ENCODE data around the gene CDC42EP3.

The CDC42EP3 gene

GRCh38 chr2:37671009-37671815, at the start of gene CDC42EP3:
TSS of gene CDC42EP3 (minus strand) at chr2:37671642. CDS start at chr2:37646587, 25,055 bp downstream.
- DNase-seq: peak; percentile 83

GRCh38 chr2:37721201-37721560, 49.7 kb upstream of the CDC42EP3 start:
- Mint-ChIP-seq H3K4me3 (no peak overlapping the region), H3K27me3 (no peaks in the 10 kb centered on the region), H3K4me1 (ENCODE audit: low read depth) (peaks cover 10% of the 10 kb centered on the region), H3K9me3 (peaks cover 6% of the 10 kb centered on the region), H3K27ac (no peak overlapping the region), H3K36me3 (ENCODE audit: low read depth) (no peaks in the 10 kb centered on the region)
- DNase-seq: no peak

More at GRCh38 chr2:37671009-37671815, at the start of gene CDC42EP3:
- Mint-ChIP-seq H3K27ac (peak within 1 kb of the TSS; percentile 96), H3K4me1 (ENCODE audit: low read depth) (peaks cover 59% of the 10 kb centered on the region), H3K4me3 (peak within 1 kb of the TSS; percentile 96), H3K9me3 (no peaks in the 10 kb centered on the region), H3K27me3 (no peaks in the 10 kb centered on the region), H3K36me3 (ENCODE audit: low read depth) (peaks cover 49% of the 10 kb centered on the region)

- no peak overlapping the region for H3K4me3 Mint-ChIP-seq
- H3K4me1 Mint-ChIP-seq (ENCODE audit: low read depth): peaks cover 10% of the 10 kb centered on the region
- H3K9me3 Mint-ChIP-seq: peaks cover 9% of the 10 kb centered on the region
- H3K36me3 Mint-ChIP-seq (ENCODE audit: low read depth): no peaks in the 10 kb centered on the region
- H3K27ac Mint-ChIP-seq: no peak overlapping the region
- no peaks in the 10 kb centered on the region for H3K27me3 Mint-ChIP-seq
- no peak for DNase-seq
Measured at GRCh38 chr2:37720533-37721200, 49.2 kb upstream of the CDC42EP3 start.

GRCh38 chr2:37718515-37719161, 47.2 kb upstream of the CDC42EP3 start:
- Mint-ChIP-seq H3K27ac (no peak overlapping the region), H3K4me1 (ENCODE audit: low read depth) (peaks cover 18% of the 10 kb centered on the region), H3K27me3 (no peaks in the 10 kb centered on the region), H3K4me3 (no peak overlapping the region), H3K9me3 (peaks cover 18% of the 10 kb centered on the region), H3K36me3 (ENCODE audit: low read depth) (peaks cover 2% of the 10 kb centered on the region)
- no peak for DNase-seq

GRCh38 chr2:37713258-37713700, 41.8 kb upstream of the CDC42EP3 start:
- Mint-ChIP-seq H3K9me3 (peaks cover 15% of the 10 kb centered on the region), H3K27me3 (no peaks in the 10 kb centered on the region), H3K4me1 (ENCODE audit: low read depth) (peaks cover 34% of the 10 kb centered on the region), H3K27ac (peak overlapping the region; percentile 81), H3K36me3 (ENCODE audit: low read depth) (peaks cover 2% of the 10 kb centered on the region), H3K4me3 (no peak overlapping the region)
- no peak for DNase-seq

GRCh38 chr2:37711831-37712230, 40.4 kb upstream of the CDC42EP3 start:
- H3K27me3 Mint-ChIP-seq: no peaks in the 10 kb centered on the region
- H3K27ac Mint-ChIP-seq: no peak overlapping the region
- H3K4me1 Mint-ChIP-seq (ENCODE audit: low read depth): peaks cover 44% of the 10 kb centered on the region
- H3K4me3 Mint-ChIP-seq: no peak overlapping the region
- peaks cover 2% of the 10 kb centered on the region for H3K36me3 Mint-ChIP-seq (ENCODE audit: low read depth)
- DNase-seq: no peak
- peaks cover 15% of the 10 kb centered on the region for H3K9me3 Mint-ChIP-seq

GRCh38 chr2:37711308-37711731, 39.9 kb upstream of the CDC42EP3 start:
- Mint-ChIP-seq H3K36me3 (ENCODE audit: low read depth) (peaks cover 2% of the 10 kb centered on the region), H3K27me3 (no peaks in the 10 kb centered on the region), H3K4me3 (no peak overlapping the region), H3K27ac (no peak overlapping the region), H3K9me3 (peaks cover 13% of the 10 kb centered on the region), H3K4me1 (ENCODE audit: low read depth) (peaks cover 49% of the 10 kb centered on the region)
- DNase-seq: peak; percentile 42

GRCh38 chr2:37709111-37709510, 37.7 kb upstream of the CDC42EP3 start:
- DNase-seq: no peak
- no peaks in the 10 kb centered on the region for H3K9me3 Mint-ChIP-seq
- no peak overlapping the region for H3K27ac Mint-ChIP-seq
- H3K4me3 Mint-ChIP-seq: no peak overlapping the region
- H3K27me3 Mint-ChIP-seq: no peaks in the 10 kb centered on the region
- H3K4me1 Mint-ChIP-seq (ENCODE audit: low read depth): peaks cover 52% of the 10 kb centered on the region
- no peaks in the 10 kb centered on the region for H3K36me3 Mint-ChIP-seq (ENCODE audit: low read depth)

- Mint-ChIP-seq H3K4me3 (no peak overlapping the region), H3K9me3 (no peaks in the 10 kb centered on the region), H3K36me3 (ENCODE audit: low read depth) (no peaks in the 10 kb centered on the region), H3K4me1 (ENCODE audit: low read depth) (peaks cover 44% of the 10 kb centered on the region), H3K27me3 (no peaks in the 10 kb centered on the region), H3K27ac (no peak overlapping the region)
- no peak for DNase-seq
Measured at GRCh38 chr2:37708146-37708545, 36.7 kb upstream of the CDC42EP3 start.

- no peaks in the 10 kb centered on the region for H3K27me3 Mint-ChIP-seq
- H3K9me3 Mint-ChIP-seq: no peaks in the 10 kb centered on the region
- no peak for DNase-seq
- no peak overlapping the region for H3K4me3 Mint-ChIP-seq
- H3K4me1 Mint-ChIP-seq (ENCODE audit: low read depth): peaks cover 39% of the 10 kb centered on the region
- H3K27ac Mint-ChIP-seq: no peak overlapping the region
- no peaks in the 10 kb centered on the region for H3K36me3 Mint-ChIP-seq (ENCODE audit: low read depth)
Measured at GRCh38 chr2:37707393-37707792, 36.0 kb upstream of the CDC42EP3 start.

GRCh38 chr2:37706334-37707183, 35.1 kb upstream of the CDC42EP3 start:
- peak overlapping the region; percentile 15 for H3K27ac Mint-ChIP-seq
- DNase-seq: no peak
- no peaks in the 10 kb centered on the region for H3K9me3 Mint-ChIP-seq

GRCh38 chr2:37705191-37705590, 33.7 kb upstream of the CDC42EP3 start:
- DNase-seq: no peak
- no peak overlapping the region for H3K27ac Mint-ChIP-seq
- H3K4me1 Mint-ChIP-seq (ENCODE audit: low read depth): peaks cover 23% of the 10 kb centered on the region
- H3K27me3 Mint-ChIP-seq: no peaks in the 10 kb centered on the region
- H3K9me3 Mint-ChIP-seq: no peaks in the 10 kb centered on the region
- no peaks in the 10 kb centered on the region for H3K36me3 Mint-ChIP-seq (ENCODE audit: low read depth)
- no peak overlapping the region for H3K4me3 Mint-ChIP-seq

More at GRCh38 chr2:37706334-37707183, 35.1 kb upstream of the CDC42EP3 start:
- no peaks in the 10 kb centered on the region for H3K27me3 Mint-ChIP-seq
- no peak overlapping the region for H3K4me3 Mint-ChIP-seq
- H3K4me1 Mint-ChIP-seq (ENCODE audit: low read depth): peaks cover 32% of the 10 kb centered on the region
- no peaks in the 10 kb centered on the region for H3K36me3 Mint-ChIP-seq (ENCODE audit: low read depth)

GRCh38 chr2:37698931-37699481, 27.6 kb upstream of the CDC42EP3 start:
- H3K4me3 Mint-ChIP-seq: no peak overlapping the region
- H3K9me3 Mint-ChIP-seq: no peaks in the 10 kb centered on the region
- H3K36me3 Mint-ChIP-seq (ENCODE audit: low read depth): no peaks in the 10 kb centered on the region
- H3K27me3 Mint-ChIP-seq: no peaks in the 10 kb centered on the region
- H3K27ac Mint-ChIP-seq: no peak overlapping the region
- H3K4me1 Mint-ChIP-seq (ENCODE audit: low read depth): no peaks in the 10 kb centered on the region
- no peak for DNase-seq

- H3K4me1 Mint-ChIP-seq (ENCODE audit: low read depth): no peaks in the 10 kb centered on the region
- H3K27ac Mint-ChIP-seq: no peak overlapping the region
- no peak overlapping the region for H3K4me3 Mint-ChIP-seq
- H3K36me3 Mint-ChIP-seq (ENCODE audit: low read depth): no peaks in the 10 kb centered on the region
- DNase-seq: no peak
- no peaks in the 10 kb centered on the region for H3K9me3 Mint-ChIP-seq
- no peaks in the 10 kb centered on the region for H3K27me3 Mint-ChIP-seq
Measured at GRCh38 chr2:37695336-37695735, 23.9 kb upstream of the CDC42EP3 start.

Data from activated T-cell treated with anti-CD3 and anti-CD28 coated beads, Interleukin-2, amount 50 U/mL, for 24 hours (primary cell).